ENCODE data around the gene LCN1. TPM values are rescaled to one million over a fixed set of nuclear protein-coding genes. Genes with fewer than 3 reads are reported as not detected.

The LCN1 gene
- polyA plus RNA-seq, 1 donor from 2014 or later: not detected

DNA sequence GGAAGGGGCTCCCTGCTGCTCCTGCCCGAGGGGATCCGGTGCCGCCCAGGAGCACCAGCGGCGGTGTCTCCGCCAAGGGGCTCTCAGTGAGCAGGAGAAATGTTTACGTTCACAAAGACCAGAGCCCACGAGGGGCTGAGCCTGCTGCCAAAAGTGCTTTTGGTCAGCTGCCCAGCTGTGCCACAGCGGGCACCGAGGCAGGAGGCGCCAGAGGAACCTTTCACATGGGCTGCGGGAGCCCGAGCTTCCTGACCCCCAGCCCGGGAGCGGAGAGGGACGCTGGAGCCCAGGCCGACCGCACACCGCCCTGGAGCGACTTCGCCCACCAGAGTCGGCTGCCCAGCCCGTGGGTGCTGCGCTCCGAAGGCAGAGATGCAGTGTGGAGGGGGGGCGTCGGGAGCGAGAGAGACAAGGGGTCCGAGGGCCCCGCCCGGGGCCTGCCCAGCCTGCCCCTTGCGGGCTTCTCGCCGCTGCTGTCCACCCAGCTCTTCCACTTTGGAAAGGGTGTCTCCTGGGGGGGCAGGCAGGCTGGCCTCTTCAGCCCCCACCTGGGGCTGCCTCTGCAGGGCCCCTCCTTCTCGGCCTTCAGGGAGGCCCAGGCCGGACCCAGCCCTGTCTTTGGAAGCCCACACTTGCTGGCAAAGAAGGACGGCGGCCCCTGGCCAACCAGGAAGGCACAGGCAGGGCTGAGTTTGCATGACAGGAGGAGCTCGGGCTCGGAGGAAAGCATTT, 33.8 kb upstream of the LCN1 start:
- no peak overlapping the region for H3K4me2 ChIP-seq (ENCODE audit: low read length)
- no peak overlapping the region for H2AFZ ChIP-seq (ENCODE audit: low read depth, low read length)
- H3K27me3 ChIP-seq (ENCODE audit: insufficient read depth, low read depth, low read length): no peaks in the 10 kb centered on the region
- H3F3A ChIP-seq (ENCODE audit: insufficient read depth, low read length, poor library complexity, severe bottlenecking): no peaks in the 10 kb centered on the region
- H3K27ac ChIP-seq (ENCODE audit: low read length): no peak overlapping the region
- no peaks in the 10 kb centered on the region for H3K9me3 ChIP-seq (ENCODE audit: low read length)
- H3K9ac ChIP-seq (ENCODE audit: low read length): no peak overlapping the region
- no peaks in the 10 kb centered on the region for H3K79me2 ChIP-seq (replicated peaks; ENCODE audit: insufficient read depth, low read length)
- H3K9me2 ChIP-seq (ENCODE audit: insufficient read depth, low read length): no peaks in the 10 kb centered on the region
- H3K36me3 ChIP-seq (ENCODE audit: insufficient read depth, low read length): no peaks in the 10 kb centered on the region
- no peaks in the 10 kb centered on the region for H4K20me1 ChIP-seq (ENCODE audit: insufficient read depth)
- H3K4me3 ChIP-seq (ENCODE audit: low read length): no peak overlapping the region
- TF ChIP-seq POLR2AphosphoS5 (IDR thresholded peaks at IDR 0.05): no peak
- TF ChIP-seq EZH2 (IDR thresholded peaks at IDR 0.05; ENCODE audit: borderline replicate concordance, insufficient read depth, low read length, poor library complexity, severe bottlenecking): no peak
- no peak for TF ChIP-seq TAF1 (IDR thresholded peaks at IDR 0.05; ENCODE audit: low read depth)
- no peak for TF ChIP-seq MXI1 (conservative IDR thresholded peaks at IDR 0.05; ENCODE audit: poor library complexity, severe bottlenecking)
- no peak for TF ChIP-seq EP300 (conservative IDR thresholded peaks at IDR 0.05; ENCODE audit: poor library complexity, severe bottlenecking)
- TF ChIP-seq SMC3 (conservative IDR thresholded peaks at IDR 0.05; ENCODE audit: poor library complexity): no peak
- TF ChIP-seq, protein P1, sequence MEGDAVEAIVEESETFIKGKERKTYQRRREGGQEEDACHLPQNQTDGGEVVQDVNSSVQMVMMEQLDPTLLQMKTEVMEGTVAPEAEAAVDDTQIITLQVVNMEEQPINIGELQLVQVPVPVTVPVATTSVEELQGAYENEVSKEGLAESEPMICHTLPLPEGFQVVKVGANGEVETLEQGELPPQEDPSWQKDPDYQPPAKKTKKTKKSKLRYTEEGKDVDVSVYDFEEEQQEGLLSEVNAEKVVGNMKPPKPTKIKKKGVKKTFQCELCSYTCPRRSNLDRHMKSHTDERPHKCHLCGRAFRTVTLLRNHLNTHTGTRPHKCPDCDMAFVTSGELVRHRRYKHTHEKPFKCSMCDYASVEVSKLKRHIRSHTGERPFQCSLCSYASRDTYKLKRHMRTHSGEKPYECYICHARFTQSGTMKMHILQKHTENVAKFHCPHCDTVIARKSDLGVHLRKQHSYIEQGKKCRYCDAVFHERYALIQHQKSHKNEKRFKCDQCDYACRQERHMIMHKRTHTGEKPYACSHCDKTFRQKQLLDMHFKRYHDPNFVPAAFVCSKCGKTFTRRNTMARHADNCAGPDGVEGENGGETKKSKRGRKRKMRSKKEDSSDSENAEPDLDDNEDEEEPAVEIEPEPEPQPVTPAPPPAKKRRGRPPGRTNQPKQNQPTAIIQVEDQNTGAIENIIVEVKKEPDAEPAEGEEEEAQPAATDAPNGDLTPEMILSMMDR (IDR thresholded peaks at IDR 0.05; ENCODE audit: poor library complexity, severe bottlenecking): no peak
- TF ChIP-seq, protein P2, sequence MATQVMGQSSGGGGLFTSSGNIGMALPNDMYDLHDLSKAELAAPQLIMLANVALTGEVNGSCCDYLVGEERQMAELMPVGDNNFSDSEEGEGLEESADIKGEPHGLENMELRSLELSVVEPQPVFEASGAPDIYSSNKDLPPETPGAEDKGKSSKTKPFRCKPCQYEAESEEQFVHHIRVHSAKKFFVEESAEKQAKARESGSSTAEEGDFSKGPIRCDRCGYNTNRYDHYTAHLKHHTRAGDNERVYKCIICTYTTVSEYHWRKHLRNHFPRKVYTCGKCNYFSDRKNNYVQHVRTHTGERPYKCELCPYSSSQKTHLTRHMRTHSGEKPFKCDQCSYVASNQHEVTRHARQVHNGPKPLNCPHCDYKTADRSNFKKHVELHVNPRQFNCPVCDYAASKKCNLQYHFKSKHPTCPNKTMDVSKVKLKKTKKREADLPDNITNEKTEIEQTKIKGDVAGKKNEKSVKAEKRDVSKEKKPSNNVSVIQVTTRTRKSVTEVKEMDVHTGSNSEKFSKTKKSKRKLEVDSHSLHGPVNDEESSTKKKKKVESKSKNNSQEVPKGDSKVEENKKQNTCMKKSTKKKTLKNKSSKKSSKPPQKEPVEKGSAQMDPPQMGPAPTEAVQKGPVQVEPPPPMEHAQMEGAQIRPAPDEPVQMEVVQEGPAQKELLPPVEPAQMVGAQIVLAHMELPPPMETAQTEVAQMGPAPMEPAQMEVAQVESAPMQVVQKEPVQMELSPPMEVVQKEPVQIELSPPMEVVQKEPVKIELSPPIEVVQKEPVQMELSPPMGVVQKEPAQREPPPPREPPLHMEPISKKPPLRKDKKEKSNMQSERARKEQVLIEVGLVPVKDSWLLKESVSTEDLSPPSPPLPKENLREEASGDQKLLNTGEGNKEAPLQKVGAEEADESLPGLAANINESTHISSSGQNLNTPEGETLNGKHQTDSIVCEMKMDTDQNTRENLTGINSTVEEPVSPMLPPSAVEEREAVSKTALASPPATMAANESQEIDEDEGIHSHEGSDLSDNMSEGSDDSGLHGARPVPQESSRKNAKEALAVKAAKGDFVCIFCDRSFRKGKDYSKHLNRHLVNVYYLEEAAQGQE (IDR thresholded peaks at IDR 0.05; ENCODE audit: borderline replicate concordance): no peak
- TF ChIP-seq RAD21 (conservative IDR thresholded peaks at IDR 0.05): no peak

GRCh38 chr9:135488013-135488330, 33.3 kb upstream of the LCN1 start:
- no peaks in the 10 kb centered on the region for H3K27me3 ChIP-seq (ENCODE audit: insufficient read depth, low read depth, low read length)
- TF ChIP-seq POLR2AphosphoS5 (IDR thresholded peaks at IDR 0.05): no peak
- TF ChIP-seq, protein P2 (IDR thresholded peaks at IDR 0.05; ENCODE audit: borderline replicate concordance): no peak
- no peaks in the 10 kb centered on the region for H3K9me2 ChIP-seq (ENCODE audit: insufficient read depth, low read length)
- H3K4me2 ChIP-seq (ENCODE audit: low read length): no peak overlapping the region
- H4K20me1 ChIP-seq (ENCODE audit: insufficient read depth): no peaks in the 10 kb centered on the region
- H2AFZ ChIP-seq (ENCODE audit: low read depth, low read length): no peak overlapping the region
- H3K4me3 ChIP-seq (ENCODE audit: low read length): no peak overlapping the region
- no peaks in the 10 kb centered on the region for H3F3A ChIP-seq (ENCODE audit: insufficient read depth, low read length, poor library complexity, severe bottlenecking)
- no peaks in the 10 kb centered on the region for H3K79me2 ChIP-seq (replicated peaks; ENCODE audit: insufficient read depth, low read length)
- no peaks in the 10 kb centered on the region for H3K9me3 ChIP-seq (ENCODE audit: low read length)
- no peak overlapping the region for H3K27ac ChIP-seq (ENCODE audit: low read length)
- no peak overlapping the region for H3K9ac ChIP-seq (ENCODE audit: low read length)
- no peaks in the 10 kb centered on the region for H3K36me3 ChIP-seq (ENCODE audit: insufficient read depth, low read length)

Measured in neural cell (in vitro differentiated cells).